ENCODE results near the gene TAS2R46.

The TAS2R46 gene

DNA sequence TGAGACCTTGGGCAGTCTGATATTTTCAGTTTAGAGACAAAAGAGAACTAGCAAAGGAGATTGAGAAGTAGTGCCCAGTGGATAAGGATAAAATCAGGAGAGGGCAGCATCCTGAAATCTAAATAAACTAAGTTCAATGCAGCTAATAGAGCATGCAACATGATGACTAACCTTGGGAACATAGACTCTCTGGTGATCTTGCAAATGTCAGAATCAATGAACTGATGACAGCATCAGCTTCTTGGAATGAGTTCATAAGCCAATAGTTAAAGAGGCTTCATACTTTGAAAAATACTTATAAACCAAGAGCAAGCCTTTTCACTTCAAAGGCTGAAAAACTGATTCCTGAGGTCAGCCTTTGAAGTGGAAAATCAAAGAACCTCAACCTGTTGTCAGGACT is 47.9 kb downstream of the TAS2R46 start:
- Mint-ChIP-seq H3K27ac (no peak overlapping the region), H3K4me1 (ENCODE audit: low read depth) (peaks cover 9% of the 10 kb centered on the region), H3K27me3 (no peaks in the 10 kb centered on the region), H3K36me3 (peaks cover 15% of the 10 kb centered on the region), H3K9me3 (ENCODE audit: low read depth) (no peaks in the 10 kb centered on the region), H3K4me3 (no peak overlapping the region)
